Stimulated activated CD4-positive, alpha-beta T cell treated with anti-CD3 and anti-CD28 coated beads, Interleukin-12 subunit alpha, Interleukin-12 subunit beta, amount 100 ng/mL, for 48 hours (primary cell): ENCODE results near the gene SSC5D.
A peak's percentile ranks its signal among the peaks of the same experiment; 100 is the strongest.
"Not testable (repeated sequence)": the region's sequence is repeated elsewhere in the genome, so short reads cannot be mapped to it uniquely, and the experiment has no call there.

Experiments
- DNase-seq, 3 donors: peaks; one replicate each; pipeline ENCODE4 v3.0.0-alpha.2; 2020; ENCODE audit warnings: low read depth in 2 of 3, low spot score in 1 of 3

SSC5D gene

GRCh38 chr19:55486043-55486970 is 1.9 kb upstream of the SSC5D start:
- no peak for DNase-seq

- DNase-seq, result peak; percentile 44 to 65 (median 54)
These were observed 989 bp upstream of the SSC5D start for GRCh38 chr19:55486971-55487923.

- no peak for DNase-seq
These were observed 912 bp downstream of the SSC5D start for GRCh38 chr19:55488986-55489710.

- no peak for DNase-seq
These were observed 1.7 kb downstream of the SSC5D start for GRCh38 chr19:55489711-55490477.

- no peak for DNase-seq
These were observed 2.5 kb downstream of the SSC5D start for GRCh38 chr19:55490478-55491432.

- no peak for DNase-seq
These were observed 3.5 kb downstream of the SSC5D start for GRCh38 chr19:55491546-55492360.

GRCh38 chr19:55492362-55492944 is 4.2 kb downstream of the SSC5D start:
- DNase-seq, result no peak

- no peak for DNase-seq
These were observed 4.9 kb downstream of the SSC5D start for GRCh38 chr19:55493052-55493644.

- DNase-seq, result no peak
These were observed 5.5 kb downstream of the SSC5D start for GRCh38 chr19:55493645-55494171.

GRCh38 chr19:55494172-55494761 is 6.0 kb downstream of the SSC5D start:
- no peak for DNase-seq

- DNase-seq, result no peak
These were observed 7.6 kb downstream of the SSC5D start for GRCh38 chr19:55495646-55496349.

- DNase-seq, result not testable (repeated sequence)
These were observed 8.6 kb downstream of the SSC5D start for GRCh38 chr19:55496820-55497219.

GRCh38 chr19:55497763-55498162 is 9.5 kb downstream of the SSC5D start:
- no peak for DNase-seq

- DNase-seq, result no peak
These were observed 10.1 kb downstream of the SSC5D start for GRCh38 chr19:55498246-55498840.

GRCh38 chr19:55500368-55500952 is 12.2 kb downstream of the SSC5D start:
- no peak for DNase-seq
